Retinal pigment epithelial cell (primary cell): ENCODE data around the gene EXOC2.

Experiments
- DNase-seq: peaks from one replicate; pipeline ENCODE4 v3.0.0-alpha.2; 2010; ENCODE audit warnings: low read depth
- H3K4me3 ChIP-seq: 2 replicates; pipeline ENCODE4 v1.5.1; 2011; ENCODE audit warnings: mild to moderate bottlenecking, low read length, control low read depth, moderate library complexity
- CTCF ChIP-seq: conservative IDR thresholded peaks from 2 replicates; pipeline ENCODE4 v1.5.1; 2011; ENCODE audit warnings: low read depth, low read length, control low read depth, inconsistent platforms

EXOC2 gene

GRCh38 chr6:551829-552350 lies 141.0 kb downstream of the EXOC2 start:
- no peak for DNase-seq
- TF ChIP-seq CTCF = no peak

GRCh38 chr6:551405-551804 lies 141.5 kb downstream of the EXOC2 start:
- peak; percentile 13 for DNase-seq
- no peak overlapping the region for H3K4me3 ChIP-seq

More at GRCh38 chr6:551829-552350, 141.0 kb downstream of the EXOC2 start:
- no peak overlapping the region for H3K4me3 ChIP-seq

GRCh38 chr6:549906-550305 lies 143.0 kb downstream of the EXOC2 start:
- no peak overlapping the region for H3K4me3 ChIP-seq
- TF ChIP-seq CTCF = no peak
- DNase-seq = no peak

More at GRCh38 chr6:551405-551804, 141.5 kb downstream of the EXOC2 start:
- peak; percentile 40 for TF ChIP-seq CTCF

- TF ChIP-seq CTCF = no peak
- H3K4me3 ChIP-seq = no peak overlapping the region
- DNase-seq = no peak
These were observed 144.4 kb downstream of the EXOC2 start for GRCh38 chr6:548517-548916.

- no peak for DNase-seq
- no peak for TF ChIP-seq CTCF
- H3K4me3 ChIP-seq = no peak overlapping the region
These were observed 144.8 kb downstream of the EXOC2 start for GRCh38 chr6:548091-548490.

GRCh38 chr6:540490-540889 lies 152.4 kb downstream of the EXOC2 start:
- no peak for DNase-seq
- no peak overlapping the region for H3K4me3 ChIP-seq
- no peak for TF ChIP-seq CTCF

GRCh38 chr6:537114-537513 lies 155.8 kb downstream of the EXOC2 start:
- no peak for TF ChIP-seq CTCF
- no peak for DNase-seq
- H3K4me3 ChIP-seq = no peak overlapping the region
